MM.1S (cell line): ENCODE data around the gene CHST11.

Experiments used
- DNase-seq: peaks from one replicate; pipeline ENCODE4 v3.0.0-alpha.2; 2015
- H2AFZ ChIP-seq: fragments of 300-600 bp; sonication (generic); 2 replicates; pipeline ENCODE4 v1.6.0; 2016; ENCODE audit warnings: antibody characterized with exemption, low read length
- H3F3A ChIP-seq: fragments of 300-600 bp; sonication (generic); 2 replicates; pipeline ENCODE4 v1.6.1; 2016; ENCODE audit warnings: mild to moderate bottlenecking, antibody characterized with exemption, low read length, moderate library complexity, mixed read lengths; ENCODE audit not compliant: insufficient read depth
- H3K27ac ChIP-seq: fragments of 300-600 bp; sonication (generic); 2 replicates; pipeline ENCODE4 v1.5.1; 2016; ENCODE audit warnings: mild to moderate bottlenecking, low read length
- H3K27me3 ChIP-seq: fragments of 300-600 bp; sonication (generic); replicated peaks from 2 replicates; pipeline ENCODE4 v1.6.0; 2016; ENCODE audit warnings: low read length; ENCODE audit not compliant: insufficient read depth
- H3K36me3 ChIP-seq: fragments of 300-600 bp; sonication (generic); replicated peaks from 2 replicates; pipeline ENCODE4 v1.6.1; 2016; ENCODE audit warnings: mild to moderate bottlenecking, low read length, mixed read lengths; ENCODE audit not compliant: insufficient read depth
- H3K4me1 ChIP-seq: fragments of 300-600 bp; sonication (generic); 2 replicates; pipeline ENCODE4 v1.6.1; 2016; ENCODE audit warnings: low read length, mixed read lengths
- H3K4me2 ChIP-seq: fragments of 300-600 bp; sonication (generic); 2 replicates; pipeline ENCODE4 v1.6.0; 2016; ENCODE audit warnings: low read depth, low read length
- H3K4me3 ChIP-seq: fragments of 300-600 bp; sonication (generic); 2 replicates; pipeline ENCODE4 v1.5.1; 2016; ENCODE audit warnings: low read length, mixed read lengths
- H3K79me2 ChIP-seq: fragments of 300-600 bp; sonication (generic); 2 replicates; pipeline ENCODE4 v1.6.1; 2016; ENCODE audit warnings: mixed run types, low read length, mixed read lengths
- H3K9ac ChIP-seq: fragments of 300-600 bp; sonication (generic); 2 replicates; pipeline ENCODE4 v1.6.1; 2016; ENCODE audit warnings: low read length, mixed read lengths
- H3K9me2 ChIP-seq: fragments of 300-600 bp; sonication (generic); replicated peaks from 2 replicates; pipeline ENCODE4 v1.6.1; 2016; ENCODE audit warnings: mild to moderate bottlenecking, low read length, mixed read lengths; ENCODE audit not compliant: insufficient read depth
- H3K9me3 ChIP-seq: fragments of 300-600 bp; sonication (generic); replicated peaks from 2 replicates; pipeline ENCODE4 v1.6.1; 2016; ENCODE audit warnings: mild to moderate bottlenecking, low read length, mixed read lengths; ENCODE audit not compliant: insufficient read depth
- H4K20me1 ChIP-seq: fragments of 300-600 bp; sonication (generic); 2 replicates; pipeline ENCODE4 v1.6.1; 2016; ENCODE audit warnings: mild to moderate bottlenecking, low read length, moderate library complexity, mixed read lengths; ENCODE audit not compliant: insufficient read depth
- CTCF ChIP-seq: fragments of 300-600 bp; sonication (generic); IDR thresholded peaks from 2 replicates; pipeline ENCODE4 v1.5.1; 2016; ENCODE audit warnings: antibody characterized with exemption, low read length, mixed read lengths
- EZH2 ChIP-seq: fragments of 300-600 bp; sonication (generic); optimal IDR thresholded peaks from 2 replicates; pipeline ENCODE3; 2017; ENCODE audit warnings: low read depth, mild to moderate bottlenecking, antibody characterized with exemption, low read length, mixed read lengths
- EZH2phosphoT487 ChIP-seq: fragments of 300-600 bp; sonication (generic); IDR thresholded peaks from 2 replicates; pipeline ENCODE4 v1.6.1; 2018; ENCODE audit warnings: antibody characterized with exemption, low read length

CHST11 gene

GRCh38 chr12:104687823-104688573 lies 231.2 kb downstream of the CHST11 start:
- H3K4me2 ChIP-seq, result no peak overlapping the region
- H2AFZ ChIP-seq, result no peak overlapping the region
- H3K79me2 ChIP-seq, result peaks cover 7% of the 10 kb centered on the region; the same call in 1 of the 2 replicates
- H3K4me3 ChIP-seq, result no peak overlapping the region
- H3K4me1 ChIP-seq, result no peaks in the 10 kb centered on the region
- TF ChIP-seq CTCF (no peak), EZH2phosphoT487 (no peak), EZH2 (no peak)
- no peak for DNase-seq
- no peaks in the 10 kb centered on the region for H3K9me2 ChIP-seq
- no peak overlapping the region for H3K9ac ChIP-seq
- H3K36me3 ChIP-seq, result no peaks in the 10 kb centered on the region
- no peaks in the 10 kb centered on the region for H3F3A ChIP-seq
- H3K9me3 ChIP-seq, result no peaks in the 10 kb centered on the region
- H3K27ac ChIP-seq, result no peak overlapping the region
- H3K27me3 ChIP-seq, result no peaks in the 10 kb centered on the region
- H4K20me1 ChIP-seq, result no peaks in the 10 kb centered on the region

- no peak overlapping the region for H3K4me3 ChIP-seq
- DNase-seq, result no peak
- no peak overlapping the region for H3K9ac ChIP-seq
- H3K36me3 ChIP-seq, result no peaks in the 10 kb centered on the region
- no peaks in the 10 kb centered on the region for H3K9me2 ChIP-seq
- no peak overlapping the region for H3K4me2 ChIP-seq
- no peaks in the 10 kb centered on the region for H3K4me1 ChIP-seq
- TF ChIP-seq EZH2phosphoT487, result no peak
- no peak for TF ChIP-seq EZH2
- TF ChIP-seq CTCF, result no peak
- H3K79me2 ChIP-seq, result no peaks in the 10 kb centered on the region
- no peak overlapping the region for H3K27ac ChIP-seq
- no peaks in the 10 kb centered on the region for H3F3A ChIP-seq
- no peak overlapping the region for H2AFZ ChIP-seq
- H3K9me3 ChIP-seq, result no peaks in the 10 kb centered on the region
- no peaks in the 10 kb centered on the region for H4K20me1 ChIP-seq
- no peaks in the 10 kb centered on the region for H3K27me3 ChIP-seq
These were observed 232.9 kb downstream of the CHST11 start for GRCh38 chr12:104689635-104690034.

DNA sequence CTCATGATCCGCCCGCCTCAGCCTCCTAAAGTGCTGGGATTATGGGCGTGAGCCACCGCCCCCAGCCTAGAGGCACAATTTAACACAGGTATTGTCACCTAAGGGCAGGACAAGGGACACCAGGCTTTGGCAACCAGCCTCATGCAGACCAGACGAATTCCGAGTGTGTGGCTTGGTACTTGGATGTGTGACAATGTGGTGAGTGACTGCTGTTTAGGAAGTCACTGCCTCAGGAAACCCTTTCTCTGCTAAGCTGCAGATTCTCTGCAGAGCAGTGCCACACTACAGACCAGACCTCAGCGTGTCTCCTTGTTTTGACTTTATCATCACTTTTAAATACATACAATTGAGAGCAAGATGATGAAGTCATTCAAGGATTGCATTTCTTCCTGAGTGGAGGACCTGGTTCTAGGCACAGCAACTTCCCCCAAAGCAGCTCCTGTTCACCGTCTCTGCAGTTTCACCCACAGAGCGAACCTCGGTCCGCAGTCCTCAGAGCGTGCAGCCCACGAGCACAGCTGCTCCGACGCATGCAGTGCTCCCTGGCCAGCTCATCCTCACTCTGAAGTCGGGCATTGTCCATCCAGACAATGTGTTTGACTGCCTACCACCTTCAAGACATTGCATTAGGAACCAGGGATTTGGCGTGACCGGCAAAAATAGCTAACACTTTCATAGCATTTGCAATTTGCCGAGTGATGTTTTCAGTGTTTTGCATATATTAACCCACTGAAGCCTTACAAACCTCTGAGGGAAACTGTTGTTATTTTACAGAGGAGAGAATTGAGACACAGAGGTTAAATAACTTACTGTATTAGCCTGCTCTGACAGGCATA lies 235.2 kb downstream of the CHST11 start:
- DNase-seq, result no peak
- Histone ChIP-seq H3K9ac (no peak overlapping the region), H3K4me1 (no peaks in the 10 kb centered on the region), H3K4me2 (no peak overlapping the region), H3K27me3 (no peaks in the 10 kb centered on the region), H3K9me2 (no peaks in the 10 kb centered on the region), H3K9me3 (no peaks in the 10 kb centered on the region), H3K79me2 (no peaks in the 10 kb centered on the region), H3K27ac (no peak overlapping the region), H4K20me1 (no peaks in the 10 kb centered on the region), H2AFZ (no peak overlapping the region), H3F3A (no peaks in the 10 kb centered on the region), H3K4me3 (no peak overlapping the region), H3K36me3 (no peaks in the 10 kb centered on the region)
- no peak for TF ChIP-seq EZH2phosphoT487
- no peak for TF ChIP-seq CTCF
- TF ChIP-seq EZH2, result no peak
